ENCODE measurements around the gene UBE4B.
"Not testable (repeated sequence)": the region's sequence is repeated elsewhere in the genome, so short reads cannot be mapped to it uniquely, and the experiment has no call there.

The UBE4B gene

DNA sequence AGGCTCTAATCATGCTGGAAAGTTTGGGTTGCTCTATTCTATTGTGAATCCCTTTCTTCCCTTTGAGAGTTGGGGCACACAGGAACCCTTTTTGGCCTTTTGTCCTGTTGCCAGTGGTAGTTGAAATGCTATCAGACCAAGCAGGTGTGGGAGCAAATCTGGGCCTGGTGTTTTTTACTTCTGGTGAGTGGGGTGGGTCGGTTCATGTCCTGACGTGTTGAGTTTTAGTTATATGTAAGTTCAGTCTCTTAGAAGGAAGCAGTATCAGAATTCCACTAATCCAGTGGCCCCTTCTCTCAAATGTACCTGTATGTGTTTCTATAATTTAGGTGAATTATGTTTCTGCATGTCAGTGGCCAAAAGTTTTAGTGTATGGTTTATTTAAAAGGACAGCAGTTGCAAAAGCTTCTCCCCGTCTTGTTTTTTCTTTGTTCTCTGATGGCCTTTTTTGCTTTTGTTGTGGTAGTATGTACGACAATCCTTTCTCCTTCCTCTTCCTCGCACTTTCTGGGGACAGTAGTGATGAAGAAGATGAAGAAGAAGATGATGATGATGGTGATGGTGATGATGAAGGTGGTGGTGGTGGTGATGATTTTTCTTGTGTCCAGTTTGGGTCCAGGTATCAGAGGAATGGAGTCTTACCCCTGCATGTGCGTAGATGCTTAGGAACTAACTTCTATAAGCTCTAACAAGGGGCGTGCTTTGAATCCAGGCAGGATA lies 74.2 kb downstream of the UBE4B start:
- Mint-ChIP-seq H3K9me3 (ENCODE audit: low read depth) (no peaks in the 10 kb centered on the region), H3K27me3 (no peaks in the 10 kb centered on the region), H3K36me3 (peaks cover 14% of the 10 kb centered on the region), H3K4me3 (no peak overlapping the region), H3K4me1 (ENCODE audit: low read depth) (no peaks in the 10 kb centered on the region), H3K27ac (no peak overlapping the region)

DNA sequence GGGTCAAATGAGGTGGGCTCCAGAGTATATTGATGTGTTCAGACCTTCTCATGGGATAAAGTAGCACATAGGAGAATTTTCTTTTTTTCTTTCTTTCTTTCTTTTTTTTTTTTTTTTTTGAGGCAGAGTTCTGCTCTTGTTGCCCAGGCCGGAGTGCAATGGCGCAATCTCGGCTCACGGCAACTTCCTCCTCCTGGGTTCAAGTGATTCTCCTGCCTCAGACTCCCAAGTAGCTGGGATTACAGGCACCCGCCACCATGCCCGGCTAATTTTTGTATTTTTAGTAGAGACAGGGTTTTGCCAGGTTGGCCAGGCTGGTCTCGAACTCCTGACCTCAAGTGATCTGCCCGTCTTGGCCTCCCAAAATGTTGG lies 74.7 kb downstream of the UBE4B start:
- H3K4me1 Mint-ChIP-seq (ENCODE audit: low read depth); H3K27me3 Mint-ChIP-seq; H3K27ac Mint-ChIP-seq; H3K9me3 Mint-ChIP-seq (ENCODE audit: low read depth); H3K4me3 Mint-ChIP-seq: not testable (repeated sequence)
- peaks cover 14% of the 10 kb centered on the region for H3K36me3 Mint-ChIP-seq

DNA sequence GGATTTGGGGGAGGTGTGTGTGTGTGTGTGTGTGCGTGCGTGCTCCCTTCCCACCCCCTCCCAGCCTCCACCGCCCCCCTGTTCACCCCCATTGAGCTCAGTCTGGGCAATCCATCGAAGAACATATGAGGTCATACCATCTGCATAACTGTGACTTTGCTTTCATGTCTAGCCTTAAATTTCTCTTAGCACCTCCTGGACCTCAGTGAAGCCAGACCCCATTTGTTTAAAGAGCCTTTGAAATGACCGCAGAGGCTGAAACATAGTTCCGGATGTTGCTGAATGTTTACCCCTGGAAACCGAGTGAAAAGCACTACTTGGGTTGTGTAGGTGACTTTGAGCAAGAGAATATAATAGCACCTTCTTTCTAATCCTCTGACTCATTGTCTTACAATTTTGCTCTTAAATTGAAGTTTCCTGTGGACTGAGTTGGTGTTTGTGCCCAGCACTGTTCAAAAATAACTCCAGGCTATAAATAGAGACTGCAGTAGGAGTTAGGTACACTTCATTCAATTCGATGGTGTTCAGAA lies 75.4 kb downstream of the UBE4B start:
- peaks cover 14% of the 10 kb centered on the region for H3K36me3 Mint-ChIP-seq
- H3K27ac Mint-ChIP-seq = no peak overlapping the region
- no peaks in the 10 kb centered on the region for H3K27me3 Mint-ChIP-seq
- no peaks in the 10 kb centered on the region for H3K9me3 Mint-ChIP-seq (ENCODE audit: low read depth)
- H3K4me3 Mint-ChIP-seq = no peak overlapping the region
- no peaks in the 10 kb centered on the region for H3K4me1 Mint-ChIP-seq (ENCODE audit: low read depth)

DNA sequence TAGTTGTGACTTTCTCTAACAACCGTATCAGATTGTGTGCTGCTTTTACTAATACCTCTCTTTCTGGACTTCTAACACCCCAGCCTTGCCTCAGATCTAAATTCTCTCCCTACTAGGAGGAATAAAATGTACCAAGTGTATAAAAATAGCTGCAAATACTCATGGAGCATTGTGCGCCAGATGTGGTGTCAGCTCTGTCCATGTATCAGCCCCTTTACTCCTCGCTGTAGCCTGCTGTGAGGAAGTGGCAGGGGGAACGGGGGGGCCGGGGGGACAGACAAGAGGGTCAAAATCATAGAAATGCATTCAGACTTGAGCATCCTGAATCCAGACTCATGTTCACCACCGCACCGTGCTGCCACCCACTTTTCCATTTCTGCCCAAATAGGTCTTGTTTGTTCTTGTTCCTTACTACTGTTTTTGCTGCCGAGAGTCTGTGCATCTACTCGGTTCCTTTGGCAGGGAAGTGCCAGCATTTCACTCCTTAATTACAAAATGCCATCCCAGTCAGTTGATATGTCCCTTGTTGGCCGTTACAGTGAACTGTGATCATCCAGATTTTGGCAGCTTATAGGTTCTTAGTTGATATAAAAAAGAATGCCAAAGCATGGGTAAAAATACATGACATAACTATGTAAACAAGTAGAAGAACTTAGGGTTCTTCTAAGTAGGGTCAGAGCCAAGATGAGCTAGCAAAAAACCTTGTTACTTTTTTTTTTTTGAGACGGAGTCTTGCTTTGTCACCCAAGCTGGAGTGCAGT lies 76.4 kb downstream of the UBE4B start:
- H3K9me3 Mint-ChIP-seq (ENCODE audit: low read depth) = no peaks in the 10 kb centered on the region
- peaks cover 12% of the 10 kb centered on the region for H3K36me3 Mint-ChIP-seq
- no peak overlapping the region for H3K4me3 Mint-ChIP-seq
- no peak overlapping the region for H3K27ac Mint-ChIP-seq
- no peaks in the 10 kb centered on the region for H3K27me3 Mint-ChIP-seq
- H3K4me1 Mint-ChIP-seq (ENCODE audit: low read depth) = no peaks in the 10 kb centered on the region

DNA sequence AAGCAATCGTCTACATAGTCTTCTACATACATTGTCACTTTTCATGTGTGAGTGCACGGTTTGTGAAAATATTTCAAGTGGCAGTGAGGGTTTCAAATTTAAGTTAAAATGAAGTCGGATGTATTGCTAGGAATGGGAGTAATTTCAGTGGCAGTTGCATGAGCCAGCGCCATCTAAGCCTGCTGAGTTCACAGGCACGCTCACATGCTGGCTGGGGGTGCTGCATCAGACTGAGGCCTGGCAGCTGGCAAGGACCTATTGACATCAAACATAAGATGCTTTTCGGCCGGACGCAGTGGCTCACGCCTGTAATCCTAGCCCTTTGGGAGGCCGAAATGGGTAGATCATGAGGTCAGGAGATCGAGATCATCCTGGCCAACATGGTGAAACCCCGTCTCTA lies 80.7 kb downstream of the UBE4B start:
- Mint-ChIP-seq H3K27me3 (no peaks in the 10 kb centered on the region), H3K36me3 (peaks cover 5% of the 10 kb centered on the region), H3K27ac (peak overlapping the region; percentile 5), H3K4me3 (no peak overlapping the region), H3K9me3 (ENCODE audit: low read depth) (no peaks in the 10 kb centered on the region), H3K4me1 (ENCODE audit: low read depth) (no peaks in the 10 kb centered on the region)

DNA sequence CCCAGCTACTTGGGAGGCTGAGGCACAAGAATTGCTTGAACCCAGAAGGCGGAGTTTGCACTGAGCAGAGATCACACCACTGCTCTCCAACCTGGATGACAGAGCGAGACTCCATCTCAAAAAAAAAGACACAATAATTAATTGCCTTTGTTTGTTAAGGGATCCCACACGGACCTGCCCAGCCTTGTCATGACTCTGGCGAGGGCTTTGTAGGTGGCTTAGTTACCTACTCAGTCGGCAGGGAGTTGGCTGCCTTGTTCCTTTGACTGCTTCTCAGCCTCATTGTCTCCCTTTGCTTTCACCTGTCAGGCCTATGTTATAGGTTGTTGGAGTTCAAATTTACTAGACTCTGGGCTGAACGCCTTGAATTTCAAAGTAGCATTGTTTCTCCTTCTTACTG lies 82.0 kb downstream of the UBE4B start:
- Mint-ChIP-seq H3K36me3 (peaks cover 12% of the 10 kb centered on the region), H3K27me3 (no peaks in the 10 kb centered on the region)

DNA sequence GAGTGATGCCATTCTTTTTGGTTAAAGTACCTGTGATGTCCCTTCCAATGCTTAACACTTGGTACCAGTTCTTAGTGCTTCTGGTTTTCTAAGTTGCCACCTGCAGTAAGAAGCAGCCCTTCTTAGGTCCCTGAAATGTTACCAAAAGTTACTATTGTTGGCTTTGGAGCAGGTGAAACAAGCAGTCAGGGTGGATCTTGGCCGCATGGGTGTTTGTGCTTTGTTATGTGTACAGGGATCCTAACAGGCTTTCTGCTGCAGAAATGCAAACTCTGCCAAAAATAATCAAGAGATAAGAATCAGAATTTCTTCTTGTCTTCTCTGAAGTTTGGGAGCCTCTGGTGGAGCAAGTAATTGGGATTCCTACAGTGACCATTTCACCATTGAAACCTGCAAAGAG lies 84.4 kb downstream of the UBE4B start:
- no peaks in the 10 kb centered on the region for H3K4me1 Mint-ChIP-seq (ENCODE audit: low read depth)
- no peaks in the 10 kb centered on the region for H3K27me3 Mint-ChIP-seq
- H3K27ac Mint-ChIP-seq = no peak overlapping the region
- no peaks in the 10 kb centered on the region for H3K9me3 Mint-ChIP-seq (ENCODE audit: low read depth)
- H3K4me3 Mint-ChIP-seq = no peak overlapping the region
- peaks cover 13% of the 10 kb centered on the region for H3K36me3 Mint-ChIP-seq

More for the DNA sequence above, 82.0 kb downstream of the UBE4B start:
- Mint-ChIP-seq H3K27ac (no peak overlapping the region), H3K9me3 (ENCODE audit: low read depth) (no peaks in the 10 kb centered on the region), H3K4me1 (ENCODE audit: low read depth) (no peaks in the 10 kb centered on the region), H3K4me3 (no peak overlapping the region)

DNA sequence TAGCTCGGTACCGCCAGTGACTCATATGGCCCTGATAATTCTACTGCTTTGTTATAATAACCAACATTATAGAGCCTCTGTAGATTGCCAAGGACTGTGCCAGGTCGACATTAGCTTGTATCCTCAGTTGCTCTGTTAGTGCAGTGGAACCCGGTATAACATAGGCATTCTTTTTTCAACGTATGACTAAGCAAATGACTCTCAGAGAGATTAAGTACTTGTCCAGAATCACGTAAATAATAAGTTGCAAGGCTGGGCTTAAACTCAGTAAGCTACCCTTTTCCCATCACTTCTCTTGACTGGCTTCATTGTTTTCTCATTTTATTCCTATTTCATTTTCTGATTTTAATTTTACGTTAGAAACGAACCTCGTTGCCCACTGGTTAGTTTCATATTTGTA lies 85.1 kb downstream of the UBE4B start:
- H3K4me3 Mint-ChIP-seq = no peak overlapping the region
- H3K9me3 Mint-ChIP-seq (ENCODE audit: low read depth) = no peaks in the 10 kb centered on the region
- H3K27me3 Mint-ChIP-seq = no peaks in the 10 kb centered on the region
- no peak overlapping the region for H3K27ac Mint-ChIP-seq
- no peaks in the 10 kb centered on the region for H3K4me1 Mint-ChIP-seq (ENCODE audit: low read depth)
- peaks cover 14% of the 10 kb centered on the region for H3K36me3 Mint-ChIP-seq

DNA sequence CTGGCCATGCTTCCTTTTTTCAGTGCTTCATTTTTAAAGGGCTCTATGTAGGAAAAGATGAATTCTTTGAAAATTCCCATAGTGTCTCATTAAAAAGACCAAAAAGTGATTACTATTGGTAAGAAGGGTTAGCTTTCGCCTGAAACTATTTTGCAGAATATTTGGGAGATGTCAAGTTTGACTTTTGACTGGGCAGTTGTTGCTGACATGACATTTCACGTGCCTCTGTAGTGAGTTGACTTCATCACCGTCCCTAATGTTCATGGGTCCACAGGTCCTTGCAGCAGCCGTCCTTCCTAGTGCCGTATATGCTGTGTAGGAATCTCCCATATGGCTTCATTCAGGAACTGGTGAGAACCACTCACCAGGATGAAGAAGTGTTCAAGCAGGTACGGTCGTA lies 88.9 kb downstream of the UBE4B start:
- H3K9me3 Mint-ChIP-seq (ENCODE audit: low read depth) = no peaks in the 10 kb centered on the region
- H3K4me1 Mint-ChIP-seq (ENCODE audit: low read depth) = no peaks in the 10 kb centered on the region
- H3K36me3 Mint-ChIP-seq = peaks cover 16% of the 10 kb centered on the region

DNA sequence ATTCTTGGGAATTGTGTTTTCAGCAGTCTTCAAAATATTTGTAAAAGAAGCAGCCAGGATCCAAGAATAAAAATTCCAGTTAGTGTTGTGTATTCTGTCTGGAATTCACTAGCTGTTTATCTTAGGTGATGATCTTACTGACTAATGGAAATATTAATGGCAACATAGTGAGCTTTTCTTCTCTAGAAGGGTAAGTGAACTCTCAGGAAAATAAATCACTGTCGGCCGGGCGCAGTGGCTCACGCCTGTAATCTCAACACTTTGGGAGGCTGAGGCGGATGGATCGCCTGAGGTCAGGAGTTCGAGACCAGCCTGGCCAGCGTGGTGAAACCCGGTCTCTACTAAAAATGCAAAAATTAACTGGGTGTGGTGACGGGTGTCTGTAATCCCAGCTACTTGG lies 90.2 kb downstream of the UBE4B start:
- H3K9me3 Mint-ChIP-seq (ENCODE audit: low read depth) = no peaks in the 10 kb centered on the region
- no peak overlapping the region for H3K27ac Mint-ChIP-seq
- H3K4me1 Mint-ChIP-seq (ENCODE audit: low read depth) = no peaks in the 10 kb centered on the region
- no peak overlapping the region for H3K4me3 Mint-ChIP-seq
- H3K27me3 Mint-ChIP-seq = no peaks in the 10 kb centered on the region
- peaks cover 19% of the 10 kb centered on the region for H3K36me3 Mint-ChIP-seq

More for the DNA sequence above, 88.9 kb downstream of the UBE4B start:
- no peaks in the 10 kb centered on the region for H3K27me3 Mint-ChIP-seq
- H3K27ac Mint-ChIP-seq = no peak overlapping the region
- no peak overlapping the region for H3K4me3 Mint-ChIP-seq

DNA sequence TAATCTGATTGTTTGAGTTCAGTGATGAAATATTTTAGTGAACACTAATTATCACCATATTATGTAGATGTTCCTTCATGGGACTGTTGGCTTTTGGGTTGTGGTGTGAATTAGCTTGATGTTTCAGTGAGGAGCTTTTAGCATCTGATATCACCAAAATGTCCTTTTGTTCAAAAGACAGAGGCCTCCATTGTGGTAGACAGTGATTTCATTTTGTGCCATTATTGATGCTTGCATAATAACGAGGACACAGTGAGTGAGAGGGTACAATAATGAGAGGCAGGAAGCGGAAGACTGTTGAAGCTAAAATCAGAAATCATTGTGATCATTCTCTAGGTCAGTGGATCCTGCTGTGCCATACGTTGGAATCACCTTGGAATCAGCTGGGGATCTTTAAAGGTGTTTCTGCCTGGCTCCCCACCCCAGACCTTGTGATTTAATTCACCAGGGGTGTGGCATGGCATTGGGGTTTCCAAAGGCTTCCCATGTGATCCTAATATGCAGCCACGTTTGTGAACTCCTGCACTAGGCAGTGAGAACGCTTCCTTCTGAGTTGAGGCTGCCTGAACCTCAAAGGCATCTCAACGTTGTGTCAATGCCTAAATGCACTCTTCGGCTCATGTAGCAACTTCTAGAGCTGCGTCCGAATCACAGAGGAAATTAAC lies 95.5 kb downstream of the UBE4B start:
- Mint-ChIP-seq H3K4me3 (no peak overlapping the region), H3K4me1 (ENCODE audit: low read depth) (no peaks in the 10 kb centered on the region), H3K27me3 (no peaks in the 10 kb centered on the region), H3K27ac (no peak overlapping the region), H3K9me3 (ENCODE audit: low read depth) (no peaks in the 10 kb centered on the region), H3K36me3 (peaks cover 16% of the 10 kb centered on the region)

DNA sequence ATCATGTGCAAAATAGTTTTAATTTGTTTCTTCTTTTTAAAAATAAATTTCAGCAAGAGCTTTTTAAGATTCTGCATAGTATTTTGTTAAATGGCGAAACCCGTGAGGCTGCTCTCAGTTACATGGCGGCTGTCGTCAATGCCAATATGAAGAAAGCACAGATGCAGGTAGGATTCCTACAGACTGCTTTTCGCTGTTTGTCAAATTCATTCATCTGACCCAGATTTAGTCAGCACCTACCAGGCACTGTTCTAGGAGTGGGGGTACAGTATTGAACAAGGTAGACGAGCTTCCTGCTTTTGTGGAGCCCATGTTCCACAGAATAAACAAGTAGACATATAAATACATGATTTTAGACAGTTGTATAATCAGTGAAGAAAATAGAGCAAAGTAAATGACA lies 99.6 kb downstream of the UBE4B start:
- no peaks in the 10 kb centered on the region for H3K4me1 Mint-ChIP-seq (ENCODE audit: low read depth)
- H3K4me3 Mint-ChIP-seq = no peak overlapping the region
- H3K9me3 Mint-ChIP-seq (ENCODE audit: low read depth) = no peaks in the 10 kb centered on the region
- H3K27me3 Mint-ChIP-seq = no peaks in the 10 kb centered on the region
- peak overlapping the region; percentile 16 for H3K27ac Mint-ChIP-seq
- H3K36me3 Mint-ChIP-seq = peaks cover 16% of the 10 kb centered on the region

DNA sequence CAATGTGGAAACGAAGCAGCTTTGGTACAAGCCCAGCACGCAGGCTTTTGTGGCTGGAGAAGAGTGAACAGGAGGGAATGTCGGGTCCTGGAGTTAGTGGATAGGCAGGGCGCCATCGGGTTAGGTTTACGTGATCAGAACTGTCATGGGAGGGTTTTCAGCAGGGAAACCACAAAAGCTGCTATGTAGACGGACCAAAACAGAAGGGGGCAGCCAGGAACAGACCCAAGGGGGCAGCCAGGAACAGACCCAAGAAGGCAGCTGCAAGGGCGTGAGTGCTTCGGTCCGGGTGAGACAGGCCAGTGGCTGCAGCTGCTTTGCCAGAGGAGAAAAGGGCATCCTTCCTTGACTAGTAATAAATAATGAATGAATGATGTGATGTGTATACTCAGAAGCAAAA lies 100.1 kb downstream of the UBE4B start:
- no peaks in the 10 kb centered on the region for H3K4me1 Mint-ChIP-seq (ENCODE audit: low read depth)
- H3K27ac Mint-ChIP-seq = peak overlapping the region; percentile 16
- H3K4me3 Mint-ChIP-seq = no peak overlapping the region
- peaks cover 18% of the 10 kb centered on the region for H3K36me3 Mint-ChIP-seq
- H3K9me3 Mint-ChIP-seq (ENCODE audit: low read depth) = no peaks in the 10 kb centered on the region
- no peaks in the 10 kb centered on the region for H3K27me3 Mint-ChIP-seq

DNA sequence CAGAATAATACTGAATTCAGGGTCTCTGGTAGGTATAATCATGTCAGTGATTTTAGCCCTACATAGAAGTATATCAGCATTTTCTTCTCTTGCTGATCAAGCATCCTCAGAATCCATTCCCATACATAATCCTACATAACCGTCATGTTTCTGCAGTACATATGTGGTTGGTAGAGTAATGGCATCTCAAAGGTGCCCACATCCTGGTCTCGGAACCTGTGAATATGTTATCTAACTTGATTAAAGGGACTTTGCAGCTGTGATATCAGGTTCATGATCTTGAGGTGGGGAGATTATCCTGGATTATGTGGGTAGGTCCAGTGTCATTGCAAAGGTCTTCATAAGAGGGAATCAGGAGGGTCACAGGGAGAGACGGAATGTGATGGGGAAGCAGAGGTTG lies 108.2 kb downstream of the UBE4B start:
- H3K27ac Mint-ChIP-seq = no peak overlapping the region
- no peaks in the 10 kb centered on the region for H3K27me3 Mint-ChIP-seq
- peaks cover 10% of the 10 kb centered on the region for H3K36me3 Mint-ChIP-seq
- H3K4me1 Mint-ChIP-seq (ENCODE audit: low read depth) = no peaks in the 10 kb centered on the region
- no peak overlapping the region for H3K4me3 Mint-ChIP-seq
- H3K9me3 Mint-ChIP-seq (ENCODE audit: low read depth) = no peaks in the 10 kb centered on the region

DNA sequence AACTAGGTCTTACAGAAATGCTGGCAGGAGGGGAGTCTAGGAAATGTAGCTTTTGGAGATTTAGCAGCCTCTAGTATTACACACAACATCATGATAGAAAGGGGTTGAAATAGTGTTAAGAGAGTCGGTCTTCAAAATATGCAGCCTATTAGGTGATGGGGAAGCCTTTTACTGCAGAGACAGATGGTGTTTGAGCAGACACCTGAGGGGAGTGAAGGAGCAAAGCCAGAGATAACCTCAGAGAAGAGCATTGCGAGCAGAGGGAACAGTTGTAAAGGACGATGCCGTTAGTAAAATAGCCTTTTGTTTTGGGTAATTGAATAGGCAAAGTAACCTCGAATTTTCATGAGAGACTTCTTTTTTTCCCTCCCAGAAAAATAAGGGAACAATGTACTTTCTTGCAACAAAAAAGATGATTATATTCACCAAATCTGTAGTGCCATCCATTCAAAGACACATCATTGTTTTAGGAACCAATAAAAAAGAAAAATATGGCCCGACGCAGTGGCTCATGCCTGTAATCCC lies 111.3 kb downstream of the UBE4B start:
- Mint-ChIP-seq H3K9me3 (ENCODE audit: low read depth) (no peaks in the 10 kb centered on the region), H3K36me3 (peaks cover 5% of the 10 kb centered on the region), H3K27ac (no peak overlapping the region), H3K4me1 (ENCODE audit: low read depth) (no peaks in the 10 kb centered on the region), H3K27me3 (no peaks in the 10 kb centered on the region), H3K4me3 (no peak overlapping the region)
